ENCODE measurements around the gene ARSB. TPM values are rescaled to one million over a fixed set of nuclear protein-coding genes. Genes with fewer than 3 reads are reported as not detected.
A peak's percentile ranks its signal among the peaks of the same experiment; 100 is the strongest.

ARSB gene
- total and polyA plus RNA-seq, 10 of the 15 experiments (the other 5 are each of a cell fraction or from before 2014, with no cell fraction given): 1.2 to 8.2 (median 6.1) TPM

DNA sequence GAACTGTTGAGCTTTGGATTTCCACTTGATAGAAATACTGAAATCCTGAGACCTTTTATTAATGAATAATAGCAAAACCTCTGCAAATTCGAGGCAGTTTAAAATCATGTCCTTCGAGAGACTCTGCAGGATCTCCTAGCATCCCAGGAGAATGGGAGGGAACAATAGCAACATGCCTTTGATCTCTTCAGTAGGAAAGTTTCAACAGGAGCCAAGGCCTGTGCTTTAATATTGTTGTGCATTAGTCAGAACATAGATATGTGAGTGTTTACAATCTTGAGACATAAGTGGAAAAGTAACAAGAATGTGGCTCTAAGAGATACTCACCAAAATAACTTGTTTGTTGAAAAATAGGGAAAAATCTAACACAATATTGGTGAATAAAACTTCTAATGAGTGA lies 253.2 kb downstream of the ARSB start (continued):
- TF ChIP-seq, protein P1, sequence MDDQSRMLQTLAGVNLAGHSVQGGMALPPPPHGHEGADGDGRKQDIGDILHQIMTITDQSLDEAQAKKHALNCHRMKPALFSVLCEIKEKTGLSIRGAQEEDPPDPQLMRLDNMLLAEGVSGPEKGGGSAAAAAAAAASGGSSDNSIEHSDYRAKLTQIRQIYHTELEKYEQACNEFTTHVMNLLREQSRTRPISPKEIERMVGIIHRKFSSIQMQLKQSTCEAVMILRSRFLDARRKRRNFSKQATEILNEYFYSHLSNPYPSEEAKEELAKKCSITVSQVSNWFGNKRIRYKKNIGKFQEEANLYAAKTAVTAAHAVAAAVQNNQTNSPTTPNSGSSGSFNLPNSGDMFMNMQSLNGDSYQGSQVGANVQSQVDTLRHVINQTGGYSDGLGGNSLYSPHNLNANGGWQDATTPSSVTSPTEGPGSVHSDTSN (IDR thresholded peaks at IDR 0.05; ENCODE audit: insufficient replicate concordance, low read depth, low read length): no peak
- no peak for TF ChIP-seq RBBP5 (conservative IDR thresholded peaks at IDR 0.05)
- no peak for TF ChIP-seq TARDBP (IDR thresholded peaks at IDR 0.05; ENCODE audit: borderline replicate concordance)
- TF ChIP-seq, protein P2, sequence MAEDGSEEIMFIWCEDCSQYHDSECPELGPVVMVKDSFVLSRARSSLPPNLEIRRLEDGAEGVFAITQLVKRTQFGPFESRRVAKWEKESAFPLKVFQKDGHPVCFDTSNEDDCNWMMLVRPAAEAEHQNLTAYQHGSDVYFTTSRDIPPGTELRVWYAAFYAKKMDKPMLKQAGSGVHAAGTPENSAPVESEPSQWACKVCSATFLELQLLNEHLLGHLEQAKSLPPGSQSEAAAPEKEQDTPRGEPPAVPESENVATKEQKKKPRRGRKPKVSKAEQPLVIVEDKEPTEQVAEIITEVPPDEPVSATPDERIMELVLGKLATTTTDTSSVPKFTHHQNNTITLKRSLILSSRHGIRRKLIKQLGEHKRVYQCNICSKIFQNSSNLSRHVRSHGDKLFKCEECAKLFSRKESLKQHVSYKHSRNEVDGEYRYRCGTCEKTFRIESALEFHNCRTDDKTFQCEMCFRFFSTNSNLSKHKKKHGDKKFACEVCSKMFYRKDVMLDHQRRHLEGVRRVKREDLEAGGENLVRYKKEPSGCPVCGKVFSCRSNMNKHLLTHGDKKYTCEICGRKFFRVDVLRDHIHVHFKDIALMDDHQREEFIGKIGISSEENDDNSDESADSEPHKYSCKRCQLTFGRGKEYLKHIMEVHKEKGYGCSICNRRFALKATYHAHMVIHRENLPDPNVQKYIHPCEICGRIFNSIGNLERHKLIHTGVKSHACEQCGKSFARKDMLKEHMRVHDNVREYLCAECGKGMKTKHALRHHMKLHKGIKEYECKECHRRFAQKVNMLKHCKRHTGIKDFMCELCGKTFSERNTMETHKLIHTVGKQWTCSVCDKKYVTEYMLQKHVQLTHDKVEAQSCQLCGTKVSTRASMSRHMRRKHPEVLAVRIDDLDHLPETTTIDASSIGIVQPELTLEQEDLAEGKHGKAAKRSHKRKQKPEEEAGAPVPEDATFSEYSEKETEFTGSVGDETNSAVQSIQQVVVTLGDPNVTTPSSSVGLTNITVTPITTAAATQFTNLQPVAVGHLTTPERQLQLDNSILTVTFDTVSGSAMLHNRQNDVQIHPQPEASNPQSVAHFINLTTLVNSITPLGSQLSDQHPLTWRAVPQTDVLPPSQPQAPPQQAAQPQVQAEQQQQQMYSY (CRISPR knock-in tag; IDR thresholded peaks at IDR 0.05): no peak
- TF ChIP-seq NRF1 (conservative IDR thresholded peaks at IDR 0.05; ENCODE audit: low read depth, low read length): no peak

DNA sequence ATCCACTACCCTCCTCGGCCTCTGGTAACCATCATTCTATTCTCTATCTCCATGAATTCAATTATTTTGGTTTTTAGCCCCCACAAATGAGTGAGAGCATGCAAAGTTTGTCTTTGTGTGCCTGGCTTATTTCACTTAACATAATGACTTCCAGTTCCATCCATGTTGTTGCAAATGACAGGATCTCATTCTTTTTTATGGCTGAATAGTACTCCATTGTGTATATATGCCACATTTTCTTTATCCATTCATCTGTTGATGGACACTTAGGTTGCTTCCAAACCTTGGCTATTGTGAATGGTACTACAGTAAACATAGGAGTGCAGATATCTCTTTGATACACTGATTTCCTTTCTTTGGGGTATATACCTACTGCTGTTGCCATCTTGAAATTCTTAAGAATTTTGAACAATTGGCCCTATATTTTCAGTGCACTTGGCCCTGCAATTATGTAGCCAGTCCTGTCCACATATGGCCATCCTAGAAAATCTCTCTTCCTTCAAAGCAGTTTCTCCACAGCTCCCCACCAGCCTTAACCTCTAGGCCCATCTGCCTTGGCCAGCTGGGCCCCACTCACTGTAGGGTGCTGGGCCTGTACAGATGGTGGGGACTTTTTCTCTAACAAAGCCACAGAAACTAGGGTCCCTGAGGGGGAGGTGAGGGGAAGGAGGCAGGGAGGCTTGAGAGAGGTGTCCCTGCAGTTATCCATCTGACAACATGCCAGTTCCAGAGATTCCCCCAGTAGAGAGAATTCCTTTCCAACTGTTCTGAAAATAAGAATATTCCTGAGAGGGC lies 254.6 kb downstream of the ARSB start:
- no TSS peak for BruUV-seq (replicated peaks)
- intact Hi-C loops (cut with micrococcal nuclease; ENCODE audit: unreplicated experiment) (loop anchor here (5.0 kb wide), 1 partner anchor 112 kb away; no protein-coding TSS in a partner anchor), in situ Hi-C loops (cut with MboI) (no loop called here)
- Histone ChIP-seq H3K27ac (ENCODE audit: control insufficient read depth, insufficient read depth) (peak overlapping the region; percentile 50), H3K27me3 (replicated peaks in 1 of 2; ENCODE audit: control insufficient read depth in 2 of 2, insufficient read depth in 2 of 2, low read length in 1 of 2) (no peaks in the 10 kb centered on the region), H3K4me2 (ENCODE audit: control insufficient read depth, insufficient read depth) (no peak overlapping the region), H4K20me1 (ENCODE audit: control insufficient read depth, insufficient read depth) (no peaks in the 10 kb centered on the region), H3K9me3 (replicated peaks; ENCODE audit: control insufficient read depth, insufficient read depth, low read length) (no peaks in the 10 kb centered on the region; the same call in 2 of the 3 replicates), H3K79me2 (ENCODE audit: control insufficient read depth, insufficient read depth, low read length) (no peaks in the 10 kb centered on the region), H3K9ac (ENCODE audit: control insufficient read depth, insufficient read depth, low read length) (no peak overlapping the region), H3K4me1 (ENCODE audit: control insufficient read depth, insufficient read depth, low read length) (peaks cover 66% of the 10 kb centered on the region), H2AFZ (ENCODE audit: control insufficient read depth, low read depth, low read length) (no peak overlapping the region; the same call in 1 of the 2 replicates), H3K4me3 (no peak overlapping the region), H3K36me3 (ENCODE audit: control insufficient read depth in 2 of 2, insufficient read depth in 2 of 2, low read length in 1 of 2) (no peaks in the 10 kb centered on the region)
- ChIA-PET RAD21 (ENCODE audit: unreplicated experiment) (interaction anchor here (1.2 to 8.5 kb wide), 3 partner anchors 27 to 137 kb away, joined by 3 to 132 read pairs (median 4); no protein-coding TSS in a partner anchor), CTCF (interaction anchor here (0.6 to 1.1 kb wide), 3 partner anchors 30 to 169 kb away, joined by 3 read pairs; no protein-coding TSS in a partner anchor), SMC1A (ENCODE audit: uncharacterized antibody, unreplicated experiment) (interaction anchor here (5.4 to 8.9 kb wide), 2 partner anchors 27 to 86 kb away, joined by 50 to 100 read pairs; no protein-coding TSS in a partner anchor), POLR2A (interaction anchor here (0.5 kb wide), 1 partner anchor 1462 kb away, joined by 3 read pairs; no protein-coding TSS in a partner anchor)
- 94% methylated on average over 1 of the region's 1 CpG for WGBS (ENCODE audit: insufficient coverage, insufficient replicate concordance, low lambda C conversion rate, missing lambda C conversion rate)
- FAIRE-seq: no peak
- no peak for DNase-seq (ENCODE audit: low read depth, low spot score)
- ATAC-seq: no peak
- TF ChIP-seq WRNIP1 (IDR thresholded peaks at IDR 0.05; ENCODE audit: borderline replicate concordance, low read depth, low read length) (no peak), FOXK2 (IDR thresholded peaks at IDR 0.05) (no peak), TARDBP (IDR thresholded peaks at IDR 0.05; ENCODE audit: borderline replicate concordance) (no peak), RUNX3 (IDR thresholded peaks at IDR 0.05; ENCODE audit: low read length) (peak; percentile 64), TCF12 (IDR thresholded peaks at IDR 0.05; ENCODE audit: low read depth, low read length) (peak; percentile 88), NFIC (IDR thresholded peaks at IDR 0.05; ENCODE audit: low read depth, low read length) (no peak), ZNF217 (IDR thresholded peaks at IDR 0.05) (peak; percentile 85; the same call in 1 of the 2 replicates), BHLHE40 (IDR thresholded peaks at IDR 0.05; ENCODE audit: borderline replicate concordance in 1 of 2, low read depth in 2 of 2, low read length in 1 of 2) (no peak), IKZF2 (IDR thresholded peaks at IDR 0.05) (no peak), CHD2 (IDR thresholded peaks at IDR 0.05; ENCODE audit: borderline replicate concordance, low read depth, low read length) (no peak), GABPA (IDR thresholded peaks at IDR 0.05; ENCODE audit: low read depth) (no peak)
- TF ChIP-seq, protein P3, sequence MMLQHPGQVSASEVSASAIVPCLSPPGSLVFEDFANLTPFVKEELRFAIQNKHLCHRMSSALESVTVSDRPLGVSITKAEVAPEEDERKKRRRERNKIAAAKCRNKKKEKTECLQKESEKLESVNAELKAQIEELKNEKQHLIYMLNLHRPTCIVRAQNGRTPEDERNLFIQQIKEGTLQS (IDR thresholded peaks at IDR 0.05; ENCODE audit: borderline replicate concordance, extremely low read depth, low read depth, low read length): no peak

All from GM12878 (cell line).